ENCODE measurements around the gene CCM2.

CCM2 gene

GRCh38 chr7:45000093-45001032 is at the start of gene CCM2:
CCM2 (plus strand) TSS chr7:45000201; CDS start chr7:45000334, 133 bp downstream.
- peak; percentile 73 for DNase-seq (ENCODE audit: insufficient read length, low spot score)
- no peak for FAIRE-seq
- TF ChIP-seq POLR2A (IDR thresholded peaks at IDR 0.05; ENCODE audit: low read depth, low read length) = peak; percentile 48

DNA sequence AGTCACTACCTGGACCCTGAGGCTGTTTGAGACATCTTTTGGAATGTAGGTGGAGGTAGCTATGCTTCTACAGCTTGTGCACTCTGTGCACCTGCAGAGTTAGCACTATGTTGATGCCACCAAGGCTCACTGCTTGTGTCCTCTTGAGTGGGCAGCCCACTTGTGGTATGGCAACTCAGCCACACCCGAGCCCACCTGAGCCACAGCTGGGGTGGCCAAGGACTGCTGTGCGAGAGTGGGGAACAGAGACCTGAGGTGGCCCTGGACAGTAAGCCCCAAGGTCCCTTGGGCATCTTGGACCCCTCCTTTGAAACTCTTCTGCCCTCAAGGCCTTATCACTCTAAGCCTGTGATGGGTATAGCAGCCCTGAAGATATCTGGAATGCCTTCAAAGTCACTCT is 46.8 kb upstream of the CCM2 start:
- FAIRE-seq (no peak), DNase-seq (ENCODE audit: insufficient read length, low spot score) (no peak)
- TF ChIP-seq POLR2A (IDR thresholded peaks at IDR 0.05; ENCODE audit: low read depth, low read length) = no peak

GRCh38 chr7:44955733-44956132 is 44.3 kb upstream of the CCM2 start:
- TF ChIP-seq POLR2A (IDR thresholded peaks at IDR 0.05; ENCODE audit: low read depth, low read length) = no peak
- DNase-seq (ENCODE audit: insufficient read length, low spot score) (no peak), FAIRE-seq (no peak)

- no peak for TF ChIP-seq POLR2A (IDR thresholded peaks at IDR 0.05; ENCODE audit: low read depth, low read length)
- no peak for DNase-seq (ENCODE audit: insufficient read length, low spot score)
- FAIRE-seq = no peak
Measured at GRCh38 chr7:44956157-44956766, 43.7 kb upstream of the CCM2 start.

DNA sequence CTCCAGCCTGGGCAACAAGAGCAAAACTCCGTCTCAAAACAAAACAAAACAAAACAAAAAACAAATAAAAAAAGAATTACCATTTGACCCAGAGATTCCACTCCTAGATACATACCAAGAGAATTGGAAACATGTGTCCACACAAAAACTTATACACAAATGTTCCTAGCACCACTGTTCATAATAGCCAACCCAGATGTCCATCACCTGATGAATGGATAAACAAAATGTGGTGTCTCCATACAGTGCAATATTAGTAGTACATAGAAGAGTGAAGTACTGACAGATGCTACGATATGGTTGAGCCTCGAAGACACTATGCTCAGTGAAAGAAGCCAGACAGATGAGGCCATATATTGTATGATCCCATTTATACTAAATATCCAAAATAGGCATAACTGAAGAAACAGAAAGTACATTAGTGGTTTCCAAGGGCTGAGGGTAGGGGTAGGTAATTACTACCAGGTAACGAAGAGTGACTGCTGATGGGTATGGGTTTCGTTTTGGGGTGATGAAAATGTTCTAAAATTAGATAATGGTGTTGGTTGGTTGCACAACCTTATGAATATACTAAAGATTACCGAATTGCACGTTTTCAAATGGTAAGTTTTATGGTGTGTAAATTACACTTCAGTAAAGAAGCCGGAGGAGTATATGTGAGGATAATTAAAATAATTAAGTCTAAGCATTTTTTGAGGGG is 41.2 kb upstream of the CCM2 start:
- no peak for TF ChIP-seq POLR2A (IDR thresholded peaks at IDR 0.05; ENCODE audit: low read depth, low read length)
- DNase-seq (ENCODE audit: insufficient read length, low spot score) (no peak), FAIRE-seq (no peak)

DNA sequence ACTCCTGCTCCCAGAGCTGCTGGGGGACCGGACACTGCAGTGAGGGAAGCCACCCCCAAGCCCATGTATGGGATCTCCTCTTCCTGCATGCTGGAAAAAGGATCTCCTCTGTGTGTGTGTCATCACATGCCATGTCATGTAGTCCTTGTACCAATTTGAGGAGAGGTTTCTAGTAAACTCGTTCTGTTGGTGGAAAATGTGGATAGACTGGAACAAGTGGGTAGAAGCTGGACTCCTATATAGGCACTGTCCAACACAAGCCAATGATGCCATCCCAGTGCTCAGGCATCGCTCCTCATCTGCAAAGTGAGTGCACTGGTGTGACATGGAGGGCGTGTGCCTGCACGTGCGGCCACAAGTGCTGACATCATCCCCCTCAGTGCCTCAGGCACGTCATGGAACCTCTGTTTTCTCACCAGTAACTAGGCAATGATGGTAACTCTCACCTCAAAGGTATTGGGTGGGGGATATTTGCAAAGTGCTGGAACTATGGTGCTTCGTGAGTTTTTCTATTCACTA is 40.5 kb upstream of the CCM2 start:
- FAIRE-seq = no peak

DNA sequence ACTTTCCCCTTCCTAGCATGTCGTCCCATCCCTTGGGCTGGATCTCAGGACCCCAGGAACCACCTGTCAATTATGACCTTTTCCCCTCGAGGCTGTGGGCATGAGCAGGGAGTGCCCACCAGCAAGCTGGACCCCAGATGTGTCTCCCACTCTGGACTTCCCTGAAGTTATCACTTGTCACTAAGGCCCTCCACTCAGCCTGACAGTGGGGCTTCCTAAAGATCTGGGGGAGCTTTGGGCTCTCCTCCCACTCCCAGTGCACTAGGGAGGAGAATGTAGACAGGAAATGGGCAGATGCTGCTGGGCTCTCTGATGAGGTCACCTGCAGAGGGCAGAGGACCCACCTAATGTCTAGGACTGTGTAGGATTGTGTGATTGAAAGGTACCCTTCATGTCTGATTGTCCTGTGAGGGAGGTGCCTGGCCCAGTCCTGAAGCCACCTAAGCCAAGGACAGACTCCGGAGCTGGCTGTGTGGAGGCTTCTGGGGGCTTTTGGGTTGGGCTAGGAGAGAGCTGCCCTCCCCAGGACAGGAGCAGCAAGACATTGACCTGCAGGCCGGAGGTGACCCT is 39.9 kb upstream of the CCM2 start:
- FAIRE-seq (no peak), DNase-seq (ENCODE audit: insufficient read length, low spot score) (no peak)

More for the DNA sequence above, 40.5 kb upstream of the CCM2 start:
- TF ChIP-seq POLR2A (IDR thresholded peaks at IDR 0.05; ENCODE audit: low read depth, low read length) = no peak
- no peak for DNase-seq (ENCODE audit: insufficient read length, low spot score)

GRCh38 chr7:44961844-44962482 is 38.0 kb upstream of the CCM2 start:
- TF ChIP-seq POLR2A (IDR thresholded peaks at IDR 0.05; ENCODE audit: low read depth, low read length) = no peak
- no peak for FAIRE-seq
- no peak for DNase-seq (ENCODE audit: insufficient read length, low spot score)

More for the DNA sequence above, 39.9 kb upstream of the CCM2 start:
- TF ChIP-seq POLR2A (IDR thresholded peaks at IDR 0.05; ENCODE audit: low read depth, low read length) = no peak

- 0 out of 2 replicates have a peak, but pooled peaks have one; percentile 10 for TF ChIP-seq POLR2A (IDR thresholded peaks at IDR 0.05; ENCODE audit: low read depth, low read length)
- DNase-seq (ENCODE audit: insufficient read length, low spot score) (no peak), FAIRE-seq (no peak)
Measured at GRCh38 chr7:44962483-44963251, 37.3 kb upstream of the CCM2 start.

DNA sequence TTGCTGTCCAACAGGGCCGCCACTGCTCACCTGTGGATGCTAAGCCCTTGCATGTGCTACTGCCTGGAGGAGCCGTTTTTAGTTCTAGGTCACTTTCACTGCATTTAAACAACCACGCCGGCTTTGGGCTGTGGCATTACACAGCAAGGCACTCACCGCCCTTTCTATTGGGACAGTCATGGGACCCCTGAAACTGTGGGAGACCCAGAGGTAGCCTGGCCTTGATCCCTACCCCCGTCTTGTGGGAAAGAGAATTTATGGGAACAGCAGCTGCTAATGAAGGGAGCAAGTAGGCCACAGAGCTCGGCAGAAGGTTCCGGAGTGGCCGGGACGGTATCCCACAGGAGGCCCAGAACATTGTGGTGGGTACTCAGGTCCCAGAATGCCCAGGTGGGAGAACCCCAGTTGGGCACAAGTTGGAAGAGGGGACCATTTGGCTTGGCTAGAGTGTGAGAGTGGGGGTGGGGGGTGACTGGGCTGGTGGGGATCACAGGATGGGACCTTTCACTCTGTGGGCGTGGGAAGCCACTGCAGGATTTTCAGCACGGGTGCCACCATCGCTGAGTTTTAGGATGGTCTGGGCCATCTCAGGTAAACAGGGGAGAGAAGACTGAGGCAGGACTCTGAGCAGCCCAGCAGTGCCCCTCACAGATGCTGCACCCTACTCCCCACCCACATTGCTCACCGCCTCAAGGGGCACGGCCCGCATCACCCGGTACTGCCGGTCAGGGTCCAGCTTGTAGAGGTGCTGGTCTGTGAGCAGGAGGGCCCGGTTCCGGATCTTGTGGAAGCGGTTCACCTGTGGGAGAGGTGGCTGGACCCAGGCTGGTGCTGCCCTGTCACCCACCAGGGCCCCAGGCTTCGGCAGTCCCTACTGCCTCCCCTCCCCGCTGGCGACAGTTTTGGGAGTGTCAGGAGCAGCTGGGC is 36.4 kb upstream of the CCM2 start:
- TF ChIP-seq POLR2A (IDR thresholded peaks at IDR 0.05; ENCODE audit: low read depth, low read length) = no peak
- FAIRE-seq = no peak
- DNase-seq (ENCODE audit: insufficient read length, low spot score) = no peak

GRCh38 chr7:44964384-44964830 is 35.6 kb upstream of the CCM2 start:
- no peak for FAIRE-seq
- TF ChIP-seq POLR2A (IDR thresholded peaks at IDR 0.05; ENCODE audit: low read depth, low read length) = no peak
- no peak for DNase-seq (ENCODE audit: insufficient read length, low spot score)

Data from H54 (cell line).